Spleen (tissue), 7 donors: ENCODE results near the gene OXER1.

Experiments
- POLR2A ChIP-seq, 3 donors: fragments of 450-650 bp; IDR thresholded peaks; one replicate each; pipeline ENCODE4 v1.5.1; 2017; ENCODE audit warnings: antibody characterized with exemption in 3 of 3, mild to moderate bottlenecking in 1 of 3
- POLR2AphosphoS5 ChIP-seq, 3 donors: sonication (generic); formaldehyde crosslinking; IDR thresholded peaks; one replicate each; pipeline ENCODE4 v1.5.1; 2017; ENCODE audit warnings: antibody characterized with exemption in 3 of 3
- TF ChIP-seq, protein P1 (sequence below), 11 experiments: fragments of 200-600 bp in 7 of 11; fragments of 450-650 bp in 4 of 11; sonication (generic) in 4 of 11; IDR thresholded peaks in 8 of 11; conservative IDR thresholded peaks in 3 of 11; 1 replicate in 7 of 11; 2 replicates in 4 of 11; pipeline versions ENCODE4 v1.4.0 to v1.8.0; 2016 to 2021; ENCODE audit warnings: antibody characterized with exemption in 11 of 11, inconsistent platforms in 4 of 11, mild to moderate bottlenecking in 1 of 11
- donor health status: DM: no; HTN: no; CAD: no; lungs with moderate emphysema.
- donor health status: DM: no; HTN: no; CAD: no.
- donor health status: DM: no; HTN: no; CAD: no.

DNA sequence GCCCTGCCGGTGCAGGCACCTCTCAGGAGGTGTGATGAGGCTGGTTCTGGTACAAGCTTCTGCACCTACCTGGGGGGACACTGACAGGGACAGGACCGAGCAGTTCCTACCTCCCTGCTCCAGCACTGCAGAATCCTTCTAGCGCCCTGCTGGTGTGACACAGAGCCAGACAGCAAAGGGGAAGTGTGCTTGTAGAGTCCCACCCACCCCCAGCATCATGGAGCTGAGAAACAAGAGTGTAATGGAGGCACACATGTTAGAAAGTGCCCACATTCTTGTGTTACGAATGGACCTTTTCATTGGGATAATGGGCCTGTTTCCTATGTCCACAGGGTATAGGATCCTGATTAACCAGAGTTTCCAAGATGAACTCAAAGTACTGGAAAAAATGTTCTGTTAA is 38.3 kb downstream of the OXER1 start:
- no peak for TF ChIP-seq POLR2AphosphoS5 (IDR thresholded peaks at IDR 0.05)
- TF ChIP-seq, protein P1, sequence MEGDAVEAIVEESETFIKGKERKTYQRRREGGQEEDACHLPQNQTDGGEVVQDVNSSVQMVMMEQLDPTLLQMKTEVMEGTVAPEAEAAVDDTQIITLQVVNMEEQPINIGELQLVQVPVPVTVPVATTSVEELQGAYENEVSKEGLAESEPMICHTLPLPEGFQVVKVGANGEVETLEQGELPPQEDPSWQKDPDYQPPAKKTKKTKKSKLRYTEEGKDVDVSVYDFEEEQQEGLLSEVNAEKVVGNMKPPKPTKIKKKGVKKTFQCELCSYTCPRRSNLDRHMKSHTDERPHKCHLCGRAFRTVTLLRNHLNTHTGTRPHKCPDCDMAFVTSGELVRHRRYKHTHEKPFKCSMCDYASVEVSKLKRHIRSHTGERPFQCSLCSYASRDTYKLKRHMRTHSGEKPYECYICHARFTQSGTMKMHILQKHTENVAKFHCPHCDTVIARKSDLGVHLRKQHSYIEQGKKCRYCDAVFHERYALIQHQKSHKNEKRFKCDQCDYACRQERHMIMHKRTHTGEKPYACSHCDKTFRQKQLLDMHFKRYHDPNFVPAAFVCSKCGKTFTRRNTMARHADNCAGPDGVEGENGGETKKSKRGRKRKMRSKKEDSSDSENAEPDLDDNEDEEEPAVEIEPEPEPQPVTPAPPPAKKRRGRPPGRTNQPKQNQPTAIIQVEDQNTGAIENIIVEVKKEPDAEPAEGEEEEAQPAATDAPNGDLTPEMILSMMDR (IDR thresholded peaks at IDR 0.05 in 8 of 11, conservative IDR thresholded peaks at IDR 0.05 in 3 of 11), result no peak
- TF ChIP-seq POLR2A (IDR thresholded peaks at IDR 0.05), result no peak
